Astrocyte (in vitro differentiated cells and primary cell): ENCODE data around the gene SORD.

ENCODE experiments used
- EZH2 ChIP-seq: IDR thresholded peaks from 2 replicates; pipeline ENCODE4 v1.6.1; 2012; ENCODE audit warnings: mild to moderate bottlenecking, low read length, inconsistent platforms; ENCODE audit not compliant: insufficient read depth
- TF ChIP-seq, protein P1 (sequence below): IDR thresholded peaks from 2 replicates; pipeline ENCODE4 v1.5.1; 2011; ENCODE audit warnings: low read depth, mild to moderate bottlenecking, inconsistent platforms, low read length, moderate library complexity; ENCODE audit not compliant: insufficient read depth

DNA sequence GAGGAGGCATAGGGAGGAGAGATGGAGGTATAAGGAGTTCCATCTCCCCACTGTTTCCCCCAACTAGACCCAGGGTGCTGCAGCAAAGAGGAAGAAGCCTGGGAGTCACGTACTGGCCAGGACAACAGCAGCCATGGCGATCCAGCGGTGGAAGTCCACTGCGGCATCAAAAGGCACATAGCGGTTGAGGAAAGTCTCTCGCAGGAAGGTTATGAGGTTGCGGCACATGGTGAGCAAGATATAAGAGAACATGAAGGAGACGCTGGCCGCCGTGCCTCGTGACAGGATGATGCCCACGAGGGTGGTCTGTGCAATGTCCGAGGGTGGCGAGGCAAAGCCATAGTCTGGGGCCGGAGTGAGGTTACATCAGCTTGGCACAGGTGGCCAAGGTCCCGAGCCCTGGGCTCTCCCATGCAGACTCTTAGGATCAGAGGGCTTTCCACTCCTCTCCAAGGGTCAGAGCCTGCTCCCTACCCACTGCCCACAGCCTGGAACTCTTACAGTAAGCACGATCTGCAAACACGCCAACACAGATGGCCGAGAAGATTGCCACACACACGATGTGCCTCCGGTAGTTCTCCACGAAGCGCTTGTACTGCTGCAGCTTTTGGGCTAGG, 76.7 kb downstream of the SORD start:
- TF ChIP-seq, protein P1, sequence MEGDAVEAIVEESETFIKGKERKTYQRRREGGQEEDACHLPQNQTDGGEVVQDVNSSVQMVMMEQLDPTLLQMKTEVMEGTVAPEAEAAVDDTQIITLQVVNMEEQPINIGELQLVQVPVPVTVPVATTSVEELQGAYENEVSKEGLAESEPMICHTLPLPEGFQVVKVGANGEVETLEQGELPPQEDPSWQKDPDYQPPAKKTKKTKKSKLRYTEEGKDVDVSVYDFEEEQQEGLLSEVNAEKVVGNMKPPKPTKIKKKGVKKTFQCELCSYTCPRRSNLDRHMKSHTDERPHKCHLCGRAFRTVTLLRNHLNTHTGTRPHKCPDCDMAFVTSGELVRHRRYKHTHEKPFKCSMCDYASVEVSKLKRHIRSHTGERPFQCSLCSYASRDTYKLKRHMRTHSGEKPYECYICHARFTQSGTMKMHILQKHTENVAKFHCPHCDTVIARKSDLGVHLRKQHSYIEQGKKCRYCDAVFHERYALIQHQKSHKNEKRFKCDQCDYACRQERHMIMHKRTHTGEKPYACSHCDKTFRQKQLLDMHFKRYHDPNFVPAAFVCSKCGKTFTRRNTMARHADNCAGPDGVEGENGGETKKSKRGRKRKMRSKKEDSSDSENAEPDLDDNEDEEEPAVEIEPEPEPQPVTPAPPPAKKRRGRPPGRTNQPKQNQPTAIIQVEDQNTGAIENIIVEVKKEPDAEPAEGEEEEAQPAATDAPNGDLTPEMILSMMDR = no peak
- no peak for TF ChIP-seq EZH2
